HG03108 (cell line): ENCODE results near the gene CYP27A1.
"Not testable (repeated sequence)": the region's sequence is repeated elsewhere in the genome, so short reads cannot be mapped to it uniquely, and the experiment has no call there.

Experiments used
- ATAC-seq: cut with Tn5 transposase; IDR thresholded peaks from one replicate; pipeline ENCODE4 v1.9.1; 2021; ENCODE audit warnings: moderate library complexity; ENCODE audit not compliant: unreplicated experiment

The CYP27A1 gene

DNA sequence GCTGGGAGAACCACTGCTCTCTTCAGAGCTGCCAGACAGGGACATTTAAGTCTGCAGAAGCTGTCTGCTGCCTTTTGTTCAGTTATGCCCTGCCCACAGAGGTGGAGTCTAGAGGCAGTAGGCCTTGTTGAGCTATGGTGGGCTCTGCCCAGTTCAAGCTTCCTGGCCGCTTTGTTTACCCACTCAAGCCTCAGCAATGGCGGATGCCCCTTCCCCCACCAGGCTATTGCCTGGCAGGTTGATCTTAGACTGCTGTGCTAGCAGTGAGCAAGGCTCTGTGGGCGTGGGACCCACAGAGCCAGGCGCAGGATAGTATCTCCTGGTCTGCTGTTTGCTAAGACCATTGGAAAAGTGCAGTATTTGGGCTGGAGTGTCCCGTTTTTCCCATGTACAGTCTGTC lies 9.2 kb upstream of the CYP27A1 start:
- not testable (repeated sequence) for ATAC-seq

DNA sequence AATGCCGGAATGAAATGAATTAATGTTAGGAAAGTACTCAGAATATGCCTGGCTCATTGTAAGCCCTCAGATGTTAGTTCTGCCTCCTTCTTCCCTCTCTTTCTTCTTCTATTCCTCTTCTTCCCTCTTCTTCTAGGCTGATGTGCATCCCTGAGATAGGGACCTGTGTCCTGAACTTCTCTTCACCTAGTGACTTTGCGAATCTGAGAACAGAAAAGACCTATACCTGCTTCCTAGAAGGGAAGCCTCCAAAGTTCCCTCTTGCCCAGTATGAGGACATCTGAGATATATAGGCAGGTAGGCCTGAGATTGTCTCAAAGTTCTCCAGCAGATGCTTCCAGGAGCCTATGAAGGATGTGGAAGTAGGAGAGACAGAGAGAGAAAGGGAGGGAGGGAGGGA lies 8.1 kb upstream of the CYP27A1 start:
- no peak for ATAC-seq

DNA sequence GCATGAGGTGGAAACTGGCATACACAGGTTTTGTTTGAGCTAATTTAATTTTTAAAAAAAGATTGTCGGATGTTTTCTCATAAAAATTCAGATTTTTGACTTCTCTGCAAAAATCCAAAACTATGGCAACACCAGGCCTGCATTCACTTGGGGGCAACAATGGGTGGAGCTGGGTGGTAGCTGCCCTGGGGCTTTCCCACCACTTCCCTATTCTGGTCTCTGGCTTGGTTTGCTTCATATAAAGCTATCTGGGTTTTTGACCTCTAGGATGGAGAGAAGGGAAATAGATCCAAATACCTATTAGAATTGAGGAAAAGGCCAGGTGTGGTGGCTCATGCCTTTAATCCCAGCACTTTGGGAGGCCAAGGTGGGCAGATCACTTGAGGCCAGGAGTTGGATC lies 5.5 kb upstream of the CYP27A1 start:
- no peak for ATAC-seq

DNA sequence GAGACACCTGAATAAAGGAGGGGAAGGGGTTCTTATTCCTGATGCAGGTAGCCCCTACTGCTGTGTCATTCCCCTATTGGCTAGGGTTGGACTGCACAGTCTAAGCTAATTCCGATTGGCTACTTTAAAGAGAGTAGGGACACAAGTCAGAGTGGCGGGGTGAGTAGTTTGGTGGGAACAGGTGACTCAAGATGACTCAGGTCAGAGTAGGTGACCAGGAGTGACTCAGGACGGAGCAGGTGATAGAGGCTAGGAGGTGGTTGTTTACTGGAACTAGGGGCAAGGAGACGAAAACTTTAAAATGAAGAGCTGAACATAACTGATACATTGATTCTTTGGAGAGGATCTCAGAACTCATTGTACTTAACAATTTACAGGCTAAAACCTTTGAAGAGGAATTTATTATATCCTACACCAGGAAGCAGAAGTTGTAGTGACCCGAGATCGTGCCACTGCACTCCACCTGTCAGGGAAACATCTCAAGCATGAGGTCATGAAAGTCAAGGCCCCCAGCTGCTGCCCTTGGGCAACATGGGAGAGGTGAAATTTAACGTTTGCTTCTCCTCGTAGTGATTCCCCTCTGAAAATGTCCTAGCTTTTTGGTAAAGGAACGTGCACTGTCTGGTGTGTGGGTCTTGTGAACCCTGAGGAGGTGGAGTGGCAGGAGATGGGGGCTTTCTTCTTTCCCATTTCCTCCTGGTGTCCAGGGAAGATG lies 4.5 kb upstream of the CYP27A1 start:
- no peak for ATAC-seq

DNA sequence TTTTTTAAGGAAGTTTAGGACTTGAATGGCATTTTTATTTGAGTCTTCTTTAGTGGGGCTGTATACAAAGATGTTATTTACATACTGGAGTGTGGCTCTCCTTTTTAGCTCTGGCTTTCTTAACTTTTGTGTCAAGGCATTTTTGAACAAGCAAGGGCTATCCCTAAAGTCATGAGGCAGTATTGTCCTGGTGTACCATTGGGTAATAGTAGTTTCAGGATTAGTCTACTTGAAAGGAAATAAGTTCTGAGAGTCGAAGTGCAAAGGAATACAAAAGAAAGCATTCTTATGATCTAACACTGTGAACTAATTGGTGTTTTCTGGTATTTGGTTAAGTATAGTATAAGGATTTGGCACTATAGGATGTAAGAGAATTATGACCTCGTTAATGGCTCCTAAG lies 1.9 kb upstream of the CYP27A1 start:
- ATAC-seq: no peak

DNA sequence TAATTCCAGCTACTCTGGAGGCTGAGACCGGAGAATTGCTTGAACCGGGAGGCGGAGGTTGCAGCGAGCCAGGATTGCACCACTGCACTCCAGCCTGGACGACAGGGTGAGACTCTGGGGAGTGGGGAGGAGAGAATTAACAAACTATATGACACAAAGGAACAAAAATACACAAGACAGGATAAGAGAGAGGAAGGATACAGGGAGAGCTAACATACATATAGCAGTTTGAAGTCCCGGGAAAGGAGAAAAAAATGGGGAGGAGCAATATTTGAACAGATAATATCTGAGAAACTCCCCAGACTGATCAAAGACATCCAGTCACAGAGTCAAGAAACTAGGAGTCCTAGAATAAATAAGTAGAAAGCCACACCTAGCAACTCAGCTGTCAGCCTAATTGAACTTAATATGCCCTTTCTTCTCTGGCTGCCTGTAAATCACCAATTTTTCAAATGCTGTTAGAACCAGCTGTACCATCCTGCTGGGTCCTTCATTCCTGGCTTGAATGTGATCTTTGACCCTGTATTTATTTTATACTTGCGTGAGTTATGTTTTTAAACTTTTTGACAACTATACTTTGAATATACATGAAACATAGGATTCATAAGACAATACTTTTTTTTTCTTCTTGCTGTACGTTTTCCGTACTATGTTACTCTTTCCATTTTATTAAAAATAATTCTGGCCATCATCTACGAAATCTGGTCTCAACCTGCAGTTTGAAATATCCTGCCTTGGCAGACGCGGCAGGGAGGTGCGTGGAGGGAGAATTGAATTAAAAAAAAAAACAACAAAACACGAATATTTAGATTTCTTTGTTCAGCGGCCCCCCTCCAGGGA lies 876 bp upstream of the CYP27A1 start:
- ATAC-seq: no peak

DNA sequence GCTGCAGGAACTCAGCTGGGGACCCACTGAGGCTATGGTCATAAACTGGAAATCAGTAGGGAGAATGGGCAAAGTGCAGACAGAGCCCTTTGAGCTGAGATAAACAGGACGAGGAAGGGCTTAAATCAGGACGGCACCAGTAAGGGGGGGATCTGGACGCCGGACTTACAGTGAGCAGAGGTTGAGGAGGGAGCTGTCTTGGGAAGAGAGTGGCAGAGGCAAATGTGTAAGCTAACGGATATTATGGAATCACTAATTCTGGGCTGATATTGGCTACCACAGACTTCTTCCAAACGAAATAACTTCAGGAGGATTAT lies 539 bp downstream of the CYP27A1 start:
- no peak for ATAC-seq

DNA sequence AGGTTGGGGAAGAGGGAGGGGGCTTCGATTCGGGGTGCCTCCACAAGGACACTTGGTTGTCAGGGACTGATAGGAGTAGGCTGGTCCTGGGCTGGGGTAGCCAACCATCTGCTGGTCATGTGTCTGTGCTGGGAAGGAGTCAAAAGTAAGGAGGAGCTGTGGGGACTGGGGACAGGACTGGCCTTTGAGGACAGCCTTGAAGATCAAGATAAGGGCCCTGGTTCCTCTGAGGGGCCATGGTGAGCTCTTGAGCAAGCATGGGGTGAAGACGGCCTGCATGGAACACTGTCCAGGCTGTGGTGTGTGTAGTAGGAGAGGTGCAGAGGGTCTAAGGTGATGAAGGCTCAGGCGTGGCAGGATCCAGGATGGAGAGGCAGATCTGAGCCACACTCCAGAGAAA lies 1.7 kb downstream of the CYP27A1 start:
- ATAC-seq: no peak

DNA sequence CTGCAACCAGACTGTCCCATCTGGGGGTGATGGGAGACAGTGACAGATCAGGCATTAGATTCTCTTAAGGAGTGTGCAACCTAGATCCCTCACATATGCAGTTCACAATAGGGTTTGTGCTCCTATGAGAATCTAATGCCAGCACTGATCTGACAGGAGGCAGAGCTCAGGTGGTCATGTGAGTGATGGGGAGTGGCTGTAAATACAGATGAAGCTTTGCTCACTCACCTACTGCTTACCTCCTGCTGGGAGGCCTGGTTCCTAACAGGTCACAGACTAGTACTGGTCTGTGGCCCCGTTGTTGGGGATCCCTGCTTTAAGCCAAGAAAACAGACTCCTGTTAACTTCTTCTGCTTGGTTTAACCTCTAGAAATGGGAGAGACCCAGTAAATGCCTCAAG lies 3.2 kb downstream of the CYP27A1 start:
- no peak for ATAC-seq

DNA sequence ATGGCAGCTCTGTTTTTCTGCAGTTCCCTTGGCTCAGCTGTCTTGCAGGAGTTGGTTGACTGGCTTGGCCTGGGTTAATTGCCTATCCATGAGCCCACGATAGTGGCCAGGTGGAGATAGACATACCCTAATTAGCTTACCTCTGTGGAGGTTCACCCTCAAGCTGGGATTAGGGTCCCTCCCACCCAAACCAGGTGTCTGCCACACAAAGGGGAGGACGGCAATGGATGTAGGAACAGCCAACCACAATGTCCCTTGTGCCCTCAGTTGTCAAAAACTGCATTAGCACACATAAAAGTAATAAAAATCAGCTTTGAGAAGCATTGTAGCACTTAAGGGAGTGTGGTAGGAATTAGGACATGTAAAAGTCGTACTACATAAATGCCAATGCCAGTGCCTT lies 4.2 kb downstream of the CYP27A1 start:
- ATAC-seq: no peak

DNA sequence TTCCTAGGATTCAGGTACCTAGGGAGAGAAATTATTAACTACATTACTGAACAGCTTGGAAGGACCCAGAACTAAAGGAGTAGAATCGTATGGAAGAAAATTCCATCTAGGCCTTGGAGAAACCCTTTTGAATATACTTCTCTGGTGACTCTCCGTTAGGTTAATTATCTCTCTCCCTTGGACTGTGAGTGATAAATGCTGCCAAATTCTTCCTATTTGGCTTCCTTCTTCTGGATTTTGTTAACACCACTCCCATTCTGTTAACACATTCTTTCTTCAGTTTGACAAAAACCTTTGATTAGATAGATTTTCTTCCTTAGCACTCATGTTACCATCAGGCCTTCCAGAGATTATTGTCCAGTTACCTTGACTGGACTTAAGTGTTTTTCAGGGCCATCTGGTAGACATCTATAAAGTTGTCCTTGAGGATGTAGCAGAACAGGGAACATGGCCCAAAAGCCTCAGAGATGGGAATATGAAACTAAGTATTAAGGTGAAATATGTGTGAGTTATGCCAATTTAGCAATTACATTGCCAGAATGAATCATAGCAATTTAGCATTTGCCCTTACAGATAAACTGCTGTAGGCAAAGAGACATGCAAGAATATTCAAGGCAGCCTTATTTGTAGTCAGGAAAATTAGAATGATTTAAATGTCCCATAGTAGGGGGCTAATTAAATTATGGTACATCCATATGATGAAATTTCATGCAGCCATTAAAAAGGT lies 6.7 kb downstream of the CYP27A1 start:
- no peak for ATAC-seq

DNA sequence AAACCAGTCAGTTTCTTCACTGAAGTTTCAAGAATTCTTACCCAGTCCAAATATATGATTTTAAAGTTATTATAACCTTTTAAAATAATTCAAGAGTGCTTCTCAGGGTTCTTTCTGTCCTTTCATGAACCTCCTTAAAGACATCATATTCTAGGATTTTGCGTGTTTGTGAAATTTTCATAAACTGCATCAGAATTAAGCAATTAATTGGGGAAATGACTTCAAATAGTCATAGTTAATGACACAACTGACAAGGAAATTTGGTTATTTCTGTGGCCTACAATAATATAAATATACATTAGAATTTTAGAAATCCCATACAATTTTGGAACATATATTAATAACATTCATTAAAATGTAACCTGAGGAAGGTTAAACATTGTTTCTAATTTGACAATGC lies 10.5 kb downstream of the CYP27A1 start:
- ATAC-seq: no peak

DNA sequence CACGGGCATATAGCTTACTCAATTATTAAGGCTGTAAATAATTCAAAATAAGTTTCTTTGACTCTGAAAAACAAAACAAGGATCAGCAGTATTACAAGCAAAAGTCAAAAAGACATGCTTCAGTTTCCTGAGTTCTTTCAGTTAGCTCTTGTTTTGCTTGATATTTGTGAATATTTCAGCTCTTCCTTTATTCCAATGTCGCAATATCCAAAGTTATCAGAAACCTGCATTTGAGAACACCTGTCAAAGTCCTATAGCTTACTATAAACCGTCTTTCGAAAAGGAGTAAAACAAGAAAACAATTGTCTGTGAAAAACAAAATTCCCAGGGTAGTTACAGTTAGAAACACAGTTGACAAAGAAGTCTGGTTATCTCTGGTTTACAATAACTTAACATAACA lies 14.7 kb downstream of the CYP27A1 start:
- no peak for ATAC-seq

DNA sequence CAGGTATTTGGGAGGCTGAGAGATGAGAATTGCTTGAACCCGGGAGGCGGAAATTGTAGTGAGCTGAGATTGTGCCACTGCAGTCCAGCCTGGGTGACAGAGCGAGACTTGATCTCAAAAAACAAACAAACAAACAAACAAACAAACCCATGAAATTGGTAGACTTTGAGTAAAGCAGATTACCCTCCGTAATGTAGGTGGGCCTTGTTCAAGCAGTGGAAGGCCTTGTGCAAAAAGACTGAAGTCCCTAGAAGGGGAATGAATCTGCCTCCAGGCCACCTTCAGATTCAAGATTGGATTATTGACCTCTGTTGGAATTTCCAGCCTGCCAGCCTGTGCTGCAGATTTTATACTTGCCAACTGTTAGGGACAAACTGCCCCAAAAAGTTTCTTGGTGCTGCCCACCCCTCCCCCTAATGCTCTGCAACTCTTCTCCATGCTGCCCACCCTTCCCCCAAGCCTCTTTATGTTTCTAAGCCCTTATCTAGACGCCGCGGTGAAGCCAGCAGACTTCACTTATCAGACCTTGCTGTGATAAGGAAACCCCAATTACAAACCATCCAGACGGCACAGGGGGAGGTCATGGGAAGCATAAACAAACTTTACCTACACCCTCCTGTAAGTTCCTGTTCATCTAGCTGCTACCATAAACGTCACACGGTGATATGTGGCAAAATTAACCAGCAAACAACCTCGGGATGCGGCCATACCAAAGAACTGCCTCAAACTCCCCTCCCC lies 17.0 kb downstream of the CYP27A1 start:
- no peak for ATAC-seq

DNA sequence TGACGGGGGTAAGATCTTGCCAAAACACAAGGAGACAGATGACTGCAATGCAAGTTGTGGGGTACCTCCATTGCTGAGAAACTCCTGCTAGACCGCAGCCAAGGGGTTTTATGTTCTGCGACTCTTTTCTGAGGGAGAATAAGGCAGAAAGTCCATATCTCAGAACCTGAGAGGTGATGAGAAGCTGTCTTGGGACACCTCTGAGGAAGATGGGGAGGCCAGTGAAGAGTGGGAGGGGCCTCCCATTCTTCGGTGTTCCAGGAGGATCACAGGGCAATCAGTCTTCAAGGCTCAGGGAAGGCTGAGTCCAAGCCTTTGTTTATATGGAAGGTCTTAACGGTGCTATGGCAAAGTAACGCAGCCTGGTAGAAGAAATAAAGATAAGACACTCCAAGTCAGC lies 18.0 kb downstream of the CYP27A1 start:
- ATAC-seq: no peak

DNA sequence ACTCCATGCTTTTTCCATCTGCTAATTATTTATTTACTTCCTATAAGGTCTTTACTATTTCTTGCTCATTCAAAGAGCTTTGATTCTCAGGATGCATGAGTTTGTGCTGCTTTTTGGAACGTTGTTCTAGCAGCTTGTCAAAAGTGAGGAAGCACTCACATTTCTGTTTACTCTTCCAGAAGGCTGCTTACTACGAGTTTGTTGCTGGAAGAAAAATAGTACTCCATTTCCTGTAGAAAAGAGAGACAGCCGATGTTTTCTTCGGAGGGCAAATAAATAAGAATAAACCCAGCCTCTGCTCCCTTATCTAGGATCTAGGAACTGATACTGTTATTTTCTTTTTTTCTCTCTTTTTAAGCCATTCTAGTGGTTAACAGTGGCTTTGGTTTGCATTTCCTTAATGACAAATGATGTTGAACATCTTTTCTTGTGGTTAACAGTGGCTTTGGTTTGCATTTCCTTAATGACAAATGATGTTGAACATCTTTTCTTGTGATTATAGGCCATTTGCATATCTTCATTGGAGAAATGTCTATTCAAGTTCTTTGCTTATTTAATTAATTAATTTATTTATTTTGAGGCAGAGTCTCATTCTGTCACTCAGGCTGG lies 20.5 kb downstream of the CYP27A1 start:
- no peak for ATAC-seq

DNA sequence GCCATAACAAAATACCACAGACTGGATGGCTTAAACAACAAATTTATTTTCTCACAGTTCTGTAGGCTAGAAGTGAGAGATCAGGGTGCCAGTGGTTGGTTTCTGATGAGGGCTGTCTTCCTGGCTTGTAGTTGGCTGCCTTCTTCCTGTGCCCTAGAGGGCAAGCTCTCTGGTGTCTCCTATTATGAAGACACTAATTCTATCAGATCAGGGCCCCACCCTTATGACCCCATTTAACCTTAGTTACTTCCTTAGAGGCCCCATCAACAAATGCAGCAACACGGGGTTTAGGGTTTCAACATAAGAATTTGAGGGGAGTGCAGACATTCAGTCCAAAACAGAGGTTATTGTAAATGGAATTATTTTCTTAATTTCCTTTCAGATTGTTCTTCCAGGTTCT lies 22.9 kb downstream of the CYP27A1 start:
- ATAC-seq: no peak

DNA sequence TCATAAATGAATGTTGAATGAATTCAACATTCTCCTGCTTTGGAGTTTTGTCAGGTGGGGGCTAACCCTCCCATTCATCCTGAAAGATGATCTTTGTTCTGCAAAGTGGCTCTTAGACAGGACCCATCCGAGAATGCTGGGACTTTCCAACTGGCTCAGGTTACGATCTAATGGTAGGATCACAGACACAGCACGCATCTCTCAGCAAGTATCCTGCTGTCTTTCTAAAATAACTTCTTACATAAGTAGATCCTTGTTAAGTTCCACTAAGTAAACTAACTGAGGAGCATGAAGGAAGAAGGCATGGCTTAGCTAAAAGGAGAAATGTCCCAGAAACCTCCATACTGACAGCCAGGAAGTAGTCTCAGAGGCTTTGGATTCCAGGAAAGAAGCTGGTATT lies 23.7 kb downstream of the CYP27A1 start:
- no peak for ATAC-seq

DNA sequence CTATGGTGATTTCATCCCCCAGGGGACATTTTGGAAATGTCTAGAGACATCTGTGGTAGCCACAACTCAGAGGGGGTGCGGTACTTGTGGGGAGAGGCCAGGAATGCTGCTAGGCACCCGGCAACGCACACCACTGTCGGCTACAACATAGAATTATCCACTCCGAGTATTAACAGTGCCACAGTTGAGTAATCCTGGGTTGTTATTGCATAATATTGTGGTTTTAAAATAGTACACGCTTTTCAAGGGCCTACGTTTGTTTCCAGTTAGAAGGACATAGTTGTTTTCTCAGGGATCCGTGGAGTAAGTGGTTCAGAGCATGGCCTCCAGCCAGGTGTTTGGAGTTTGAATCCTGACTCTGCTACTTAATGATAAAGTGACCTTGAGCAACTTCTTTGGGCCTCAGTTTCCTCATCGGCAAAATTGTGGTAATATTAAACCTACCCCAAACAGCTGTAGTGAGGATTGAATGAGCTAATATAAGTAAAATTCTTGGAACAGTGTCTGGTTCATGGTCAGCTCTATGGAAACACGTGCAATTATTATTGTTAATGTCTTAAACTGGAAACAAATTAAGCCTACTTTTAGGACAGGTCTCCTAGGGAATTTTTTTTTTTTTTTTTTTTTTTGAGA lies 24.5 kb downstream of the CYP27A1 start:
- no peak for ATAC-seq

DNA sequence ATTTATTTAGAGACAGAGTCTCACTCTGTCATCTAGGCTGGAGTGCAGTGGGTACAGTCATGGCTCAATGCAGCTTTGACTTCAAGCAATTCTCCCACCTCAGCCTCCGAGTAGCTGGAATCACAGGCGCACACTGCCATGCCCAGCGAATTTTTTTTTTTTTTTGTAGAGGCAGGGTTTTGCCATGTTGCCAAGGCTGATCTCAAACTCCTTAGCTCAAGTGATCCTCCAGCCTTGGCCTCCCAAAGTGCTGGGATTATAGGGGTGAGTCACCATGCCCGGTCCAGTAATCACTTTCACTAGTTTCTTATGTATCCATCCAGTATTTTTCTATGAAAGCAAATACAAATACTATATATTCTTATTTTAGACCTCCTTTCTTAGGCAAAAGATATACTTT lies 25.7 kb downstream of the CYP27A1 start:
- ATAC-seq: no peak

DNA sequence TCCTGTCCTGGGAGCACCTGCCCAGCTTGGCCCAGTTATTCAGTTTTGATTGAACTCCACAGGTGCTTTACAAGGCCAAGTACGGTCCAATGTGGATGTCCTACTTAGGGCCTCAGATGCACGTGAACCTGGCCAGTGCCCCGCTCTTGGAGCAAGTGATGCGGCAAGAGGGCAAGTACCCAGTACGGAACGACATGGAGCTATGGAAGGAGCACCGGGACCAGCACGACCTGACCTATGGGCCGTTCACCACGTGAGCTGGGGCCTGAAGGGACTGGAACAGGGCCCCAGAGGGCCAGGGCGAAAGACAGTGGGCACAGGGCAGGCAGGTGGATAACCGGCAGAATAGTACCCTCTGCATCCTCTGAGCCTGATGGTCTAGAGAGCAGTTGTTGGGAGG lies 27.6 kb downstream of the CYP27A1 start:
- ATAC-seq: no peak
